ENCODE data around the gene CPLANE2.

CPLANE2 gene

GRCh38 chr1:16187748-16188401 lies 49.1 kb downstream of the CPLANE2 start:
- DNase-seq (ENCODE audit: low read depth): no peak

GRCh38 chr1:16186655-16187235 lies 50.2 kb downstream of the CPLANE2 start:
- no peak for DNase-seq (ENCODE audit: low read depth)

- DNase-seq (ENCODE audit: low read depth): no peak
These were observed 52.3 kb downstream of the CPLANE2 start for GRCh38 chr1:16184557-16185303.

DNA sequence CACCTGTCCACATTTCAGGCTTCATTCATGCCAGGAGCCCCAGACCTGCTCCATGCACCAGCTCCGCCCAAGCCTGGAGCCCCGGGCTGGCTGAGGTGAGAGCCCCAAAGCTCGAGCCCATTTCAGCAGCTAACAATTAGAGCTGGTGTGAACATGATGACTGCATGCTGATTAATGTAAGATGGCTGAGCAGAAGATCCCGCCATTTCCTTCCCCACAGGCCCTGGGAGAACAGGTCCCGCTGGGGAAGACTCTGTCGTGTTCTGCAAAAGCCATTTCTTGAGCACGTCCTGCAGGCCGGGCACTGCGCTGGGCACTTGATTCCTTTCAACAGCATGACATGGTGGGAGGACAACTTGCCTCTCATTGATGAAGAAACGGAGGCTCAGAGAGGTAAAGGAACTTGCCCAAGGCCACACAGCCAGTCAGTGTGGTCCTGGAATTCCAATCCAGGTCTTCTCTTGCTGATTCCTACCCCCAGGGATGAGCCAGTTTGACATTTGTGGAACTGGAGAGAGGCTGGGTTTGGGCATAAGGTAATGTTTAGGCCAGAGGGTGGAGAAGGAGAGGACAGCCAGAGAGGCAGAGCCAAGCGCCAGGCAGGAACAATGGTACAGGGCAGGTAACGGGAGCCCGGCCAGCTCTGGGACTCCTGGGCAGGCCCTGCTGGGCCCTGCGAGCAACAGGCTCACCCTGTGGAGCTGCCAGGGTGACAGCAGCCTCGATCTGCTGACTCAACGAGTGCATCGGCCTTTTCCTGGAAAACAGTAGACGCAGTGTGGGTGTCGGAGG lies 53.0 kb downstream of the CPLANE2 start:
- DNase-seq (ENCODE audit: low read depth): no peak

DNA sequence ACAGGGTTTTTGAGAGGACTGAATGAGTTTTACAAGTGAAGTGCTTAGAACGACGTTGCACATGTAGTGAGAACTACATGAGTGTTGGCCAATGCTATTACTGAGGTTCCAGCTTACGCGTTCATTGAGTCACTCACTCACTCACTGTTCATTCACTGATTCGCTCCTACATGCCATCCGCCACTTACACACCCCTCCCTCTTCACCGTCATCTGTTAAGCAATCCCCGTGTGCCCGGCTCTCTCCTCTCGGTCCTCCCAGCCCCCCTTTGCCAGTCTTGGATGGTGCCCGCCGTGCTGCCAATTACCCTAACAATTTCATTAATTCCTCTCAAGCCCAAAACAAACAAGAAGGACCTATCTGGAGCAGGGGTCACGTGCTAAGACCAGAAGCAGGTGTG lies 53.8 kb downstream of the CPLANE2 start:
- DNase-seq (ENCODE audit: low read depth): peak; percentile 66

DNA sequence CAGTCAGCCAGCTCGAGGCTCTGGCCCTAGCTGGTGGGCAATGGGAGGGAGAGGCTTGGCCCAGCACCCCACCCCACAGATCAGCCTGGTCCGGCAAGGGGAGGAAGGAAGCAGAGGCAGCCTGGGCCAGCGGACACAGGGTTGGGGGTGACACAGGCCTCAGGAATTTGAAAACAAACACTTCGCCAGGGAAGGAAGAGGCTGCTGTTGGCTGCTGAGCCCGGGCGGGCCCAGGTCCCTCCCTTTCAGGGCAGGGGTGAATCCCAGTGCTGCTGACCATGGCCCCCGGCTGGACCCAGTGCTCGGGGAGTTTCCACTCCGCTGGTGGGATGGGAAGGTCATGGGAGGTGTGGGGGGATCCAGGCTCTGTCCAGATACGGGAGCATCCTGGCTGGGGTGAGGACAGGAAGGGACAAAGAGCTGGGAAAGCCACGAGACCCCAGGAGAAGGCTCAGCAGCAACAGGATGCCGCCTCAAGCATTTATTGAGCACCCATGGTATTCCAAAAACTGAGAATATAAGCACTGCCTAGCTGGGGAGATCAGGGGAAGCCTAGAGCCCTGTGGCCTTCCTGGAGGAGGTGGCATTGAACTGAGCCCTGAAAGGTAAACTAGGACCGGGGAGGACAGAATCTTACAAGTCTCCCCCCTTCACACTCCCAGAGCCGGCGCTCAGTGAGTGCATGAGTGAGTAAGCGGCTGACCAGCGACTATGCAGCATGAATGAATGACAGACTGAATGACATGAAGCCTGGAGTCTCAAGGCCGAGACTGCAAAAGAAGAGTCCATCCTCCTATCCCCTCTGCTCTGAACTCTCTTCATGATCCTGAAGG lies 54.9 kb downstream of the CPLANE2 start:
- DNase-seq (ENCODE audit: low read depth): peak; percentile 87
